Tracheal epithelial cell (primary cell): Measurements from ENCODE around the gene OR6C65. TPM values are rescaled to one million over a fixed set of nuclear protein-coding genes. Genes with fewer than 3 reads are reported as not detected.

Experiments used
- total RNA-seq: library from RNA; depleted of rRNA; stranded (reverse); fragments of >200 nt; gene quantifications from 2 replicates; pipeline ENCODE4 v1.2.1, GENCODE V29; 2014

Gene OR6C65
- total RNA-seq = not detected in 2 replicates

GRCh38 chr12:55400229-55400628 is at the start of gene OR6C65:
TSS of gene OR6C65 (plus strand) at chr12:55400529. CDS start at chr12:55400529, 0 bp downstream.

DNA sequence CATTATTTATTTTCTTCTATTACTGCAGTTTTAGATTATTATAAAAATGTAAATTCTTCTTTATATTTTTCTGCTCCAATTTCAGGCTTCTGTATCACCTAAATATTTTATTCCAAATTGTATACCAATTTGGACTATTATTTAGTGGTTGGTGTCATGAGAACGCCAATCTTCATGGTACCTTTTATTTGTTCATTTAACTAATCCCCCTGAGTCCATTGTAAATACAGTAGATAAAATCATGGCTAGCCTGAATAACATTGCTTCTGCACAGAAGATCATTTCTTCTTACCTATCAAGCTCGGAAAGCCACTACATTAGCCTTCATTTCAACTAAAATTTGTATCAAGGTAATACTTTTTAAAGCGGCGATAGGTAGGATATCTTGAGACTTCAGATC is 37.7 kb upstream of the OR6C65 start, which contains the start of gene OR6C75:
Gene OR6C75, plus strand, starts transcription at position 301 of the 400 bp plus-strand sequence. CDS start 2,136 bp downstream, outside the sequence.

GRCh38 chr12:55425954-55426353 is 25.6 kb downstream of the OR6C65 start, which contains the start of gene OR6C76:
TSS of gene OR6C76 (plus strand) at chr12:55426254. CDS start at chr12:55426254, 0 bp downstream.

GRCh38 chr12:55443776-55444175 is 43.4 kb downstream of the OR6C65 start, which contains the start of gene OR6C2:
TSS of gene OR6C2 (plus strand) at chr12:55444076. CDS start at chr12:55452214, 8,138 bp downstream.

Other genes starting within 250 kb of the OR6C65 start
- gene OR10A7, start 179.5 kb upstream of the OR6C65 start, total RNA-seq = not detected in 2 replicates
- gene OR6C74, start 155.9 kb upstream of the OR6C65 start, total RNA-seq = not detected in 2 replicates
- not detected in 2 replicates for gene OR6C6, start 104.0 kb upstream of the OR6C65 start, total RNA-seq
- not detected in 2 replicates for gene OR6C1, start 86.2 kb upstream of the OR6C65 start, total RNA-seq
- not detected in 2 replicates for gene OR6C3, start 69.8 kb upstream of the OR6C65 start, total RNA-seq
- gene OR6C75, start 37.6 kb upstream of the OR6C65 start, total RNA-seq = not detected in 2 replicates
- not detected in 2 replicates for gene OR6C76, start 25.7 kb downstream of the OR6C65 start, total RNA-seq
- gene OR6C2, start 43.5 kb downstream of the OR6C65 start, total RNA-seq = not detected in 2 replicates
- gene OR6C70, start 69.6 kb downstream of the OR6C65 start, total RNA-seq = not detected in 2 replicates
- gene OR6C68, start 91.8 kb downstream of the OR6C65 start, total RNA-seq = not detected in 2 replicates
- gene OR6C4, start 149.1 kb downstream of the OR6C65 start, total RNA-seq = not detected in 2 replicates
- not detected in 2 replicates for gene OR2AP1, start 171.9 kb downstream of the OR6C65 start, total RNA-seq
- gene OR10P1, start 236.4 kb downstream of the OR6C65 start, total RNA-seq = not detected in 2 replicates